GM23338 (cell line): ENCODE results near the gene ZNF737. TPM values are rescaled to one million over a fixed set of nuclear protein-coding genes. Genes with fewer than 3 reads are reported as not detected.

Source experiments
- CTCF ChIP-seq, 2 experiments: fragments of 200-600 bp in 1 of 2; sonication (generic) in 1 of 2; conservative IDR thresholded peaks; 2 replicates each; pipeline versions ENCODE4 v1.5.1 to v1.6.1; 2016 to 2017; ENCODE audit warnings: antibody characterized with exemption in 2 of 2, low read depth in 2 of 2, mild to moderate bottlenecking in 2 of 2, moderate library complexity in 1 of 2
- EZH2 ChIP-seq: fragments of 200-600 bp; sonication (generic); IDR thresholded peaks from one replicate; pipeline ENCODE4 v1.8.0; 2017; ENCODE audit warnings: antibody characterized with exemption, mild to moderate bottlenecking, low read depth; ENCODE audit not compliant: unreplicated experiment
- EZH2phosphoT487 ChIP-seq: fragments of 200-600 bp; sonication (generic); IDR thresholded peaks from one replicate; pipeline ENCODE4 v1.8.1; 2018; ENCODE audit warnings: antibody characterized with exemption; ENCODE audit not compliant: unreplicated experiment
- JUNB ChIP-seq: IDR thresholded peaks from one replicate; pipeline ENCODE4 v1.6.1; 2016; ENCODE audit warnings: antibody characterized with exemption; ENCODE audit not compliant: unreplicated experiment
- NANOG ChIP-seq: IDR thresholded peaks from 2 replicates; pipeline ENCODE4 v1.6.1; 2016; ENCODE audit warnings: antibody characterized with exemption, borderline replicate concordance
- POLR2AphosphoS5 ChIP-seq: IDR thresholded peaks from 2 replicates; pipeline ENCODE4 v1.6.1; 2016; ENCODE audit warnings: antibody characterized with exemption, low read depth
- STAT1 ChIP-seq: IDR thresholded peaks from one replicate; pipeline ENCODE4 v1.6.1; 2016; ENCODE audit warnings: antibody characterized with exemption; ENCODE audit not compliant: unreplicated experiment
- ZNF114 ChIP-seq: fragments of 250-450 bp; sonication (Bioruptor Pico); IDR thresholded peaks from 2 replicates; pipeline ENCODE4 v1.5.0; 2020; ENCODE audit warnings: mild to moderate bottlenecking, moderate library complexity
- ZNF331 ChIP-seq: fragments of 250-450 bp; sonication (Bioruptor Pico); IDR thresholded peaks from 2 replicates; pipeline ENCODE4 v1.5.0; 2020; ENCODE audit warnings: low read depth, mild to moderate bottlenecking, moderate library complexity
- ZNF462 ChIP-seq: fragments of 250-450 bp; sonication (Bioruptor Pico); IDR thresholded peaks from 2 replicates; pipeline ENCODE4 v1.5.0; 2020; ENCODE audit warnings: mild to moderate bottlenecking, moderate library complexity
- polyA plus RNA-seq: library from polyadenylated mRNA; unstranded; fragments of >200 nt; fragmentation: Nextera tagmentation; extraction: Ambion mirVana; gene quantifications from 2 replicates; pipeline ENCODE4 v1.2.1, GENCODE V29; 2016
- total RNA-seq: library from RNA; depleted of rRNA; stranded (reverse); fragments of >200 nt; shearing (Covaris generic); gene quantifications from 2 replicates; pipeline ENCODE4 v1.2.3, GENCODE V29; 2014
- TF ChIP-seq, protein P1 (sequence below): IDR thresholded peaks from 2 replicates; pipeline ENCODE4 v1.6.1; 2016; ENCODE audit warnings: antibody characterized with exemption

Gene ZNF737
- total and polyA plus RNA-seq, 2 experiments from 2014 or later: 6.9 to 22.5 TPM

DNA sequence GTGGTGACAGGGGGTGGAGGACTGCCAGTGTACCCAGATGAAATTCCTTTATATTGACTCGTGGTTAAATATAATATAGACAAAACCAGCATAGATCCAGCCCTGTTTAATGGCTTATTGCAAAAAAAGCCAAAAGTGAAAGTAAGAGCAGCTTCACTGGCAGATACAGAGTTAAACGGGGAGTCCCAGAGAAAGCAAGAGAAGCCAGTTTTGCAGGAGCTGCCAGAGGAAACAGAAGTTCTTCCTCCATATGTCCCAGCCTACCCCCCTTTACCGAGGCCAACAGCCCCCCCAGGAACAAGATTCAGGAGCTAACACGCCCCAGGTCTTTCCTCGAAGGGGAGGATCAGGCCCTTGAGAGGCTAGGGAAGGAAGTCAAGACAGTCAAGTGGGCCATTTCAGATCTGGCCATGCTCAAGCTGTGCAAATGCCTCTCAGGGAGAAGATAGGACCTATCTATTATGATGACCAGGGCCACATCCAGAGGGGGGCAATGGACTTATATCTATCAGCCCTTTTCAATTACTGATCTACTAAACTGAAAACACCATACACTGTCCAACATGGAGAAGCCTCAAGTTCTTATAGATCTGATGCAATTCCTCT, 47.2 kb upstream of the ZNF737 start (continued):
- TF ChIP-seq ZNF462: no peak
- no peak for TF ChIP-seq ZNF114 (CRISPR knock-in tag)
- no peak for TF ChIP-seq EZH2
- TF ChIP-seq ZNF331 (CRISPR knock-in tag): no peak
- TF ChIP-seq JUNB: no peak
- no peak for TF ChIP-seq STAT1
- no peak for TF ChIP-seq NANOG
- no peak for TF ChIP-seq EZH2phosphoT487
- TF ChIP-seq CTCF (conservative IDR thresholded peaks at IDR 0.05; ENCODE audit: low read depth in 2 of 2): no peak
- TF ChIP-seq, protein P1, sequence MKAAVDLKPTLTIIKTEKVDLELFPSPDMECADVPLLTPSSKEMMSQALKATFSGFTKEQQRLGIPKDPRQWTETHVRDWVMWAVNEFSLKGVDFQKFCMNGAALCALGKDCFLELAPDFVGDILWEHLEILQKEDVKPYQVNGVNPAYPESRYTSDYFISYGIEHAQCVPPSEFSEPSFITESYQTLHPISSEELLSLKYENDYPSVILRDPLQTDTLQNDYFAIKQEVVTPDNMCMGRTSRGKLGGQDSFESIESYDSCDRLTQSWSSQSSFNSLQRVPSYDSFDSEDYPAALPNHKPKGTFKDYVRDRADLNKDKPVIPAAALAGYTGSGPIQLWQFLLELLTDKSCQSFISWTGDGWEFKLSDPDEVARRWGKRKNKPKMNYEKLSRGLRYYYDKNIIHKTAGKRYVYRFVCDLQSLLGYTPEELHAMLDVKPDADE: no peak
- TF ChIP-seq POLR2AphosphoS5: no peak
